Activated T-helper 17 cell treated with anti-CD3 and anti-CD28 coated beads, Interleukin-2, amount 50 U/mL, for 72 hours (primary cell): ENCODE results near the gene FUS. TPM values are rescaled to one million over a fixed set of nuclear protein-coding genes. Genes with fewer than 3 reads are reported as not detected.
A peak's percentile ranks its signal among the peaks of the same experiment; 100 is the strongest.
"Not testable (repeated sequence)": the region's sequence is repeated elsewhere in the genome, so short reads cannot be mapped to it uniquely, and the experiment has no call there.

Source experiments
- ATAC-seq: fragments of 150-1000 bp; cut with Tn5 transposase; replicated peaks from 2 replicates; pipeline ENCODE4 v1.10.0; 2021; ENCODE audit warnings: mild to moderate bottlenecking, moderate library complexity
- H3K27ac Mint-ChIP-seq: one replicate; pipeline ENCODE4 v1.8.0; 2022; ENCODE audit warnings: mixed read lengths
- H3K27me3 Mint-ChIP-seq: one replicate; pipeline ENCODE4 v1.8.0; 2022; ENCODE audit warnings: mixed read lengths
- H3K36me3 Mint-ChIP-seq: one replicate; pipeline ENCODE4 v1.8.0; 2022; ENCODE audit warnings: low read depth, mild to moderate bottlenecking, mixed read lengths
- H3K4me1 Mint-ChIP-seq: one replicate; pipeline ENCODE4 v1.8.0; 2022; ENCODE audit warnings: mixed read lengths
- H3K4me3 Mint-ChIP-seq: one replicate; pipeline ENCODE4 v1.8.0; 2022; ENCODE audit warnings: mild to moderate bottlenecking, mixed read lengths
- H3K9me3 Mint-ChIP-seq: one replicate; pipeline ENCODE4 v1.8.0; 2022; ENCODE audit warnings: mixed read lengths
- total RNA-seq, 2 donors: library from RNA; stranded (reverse); gene quantifications; one replicate each; pipeline ENCODE4 v1.2.3, GENCODE V29; 2022

FUS gene
- total RNA-seq, result 100 to 1,000 TPM; 425 to 686 TPM

DNA sequence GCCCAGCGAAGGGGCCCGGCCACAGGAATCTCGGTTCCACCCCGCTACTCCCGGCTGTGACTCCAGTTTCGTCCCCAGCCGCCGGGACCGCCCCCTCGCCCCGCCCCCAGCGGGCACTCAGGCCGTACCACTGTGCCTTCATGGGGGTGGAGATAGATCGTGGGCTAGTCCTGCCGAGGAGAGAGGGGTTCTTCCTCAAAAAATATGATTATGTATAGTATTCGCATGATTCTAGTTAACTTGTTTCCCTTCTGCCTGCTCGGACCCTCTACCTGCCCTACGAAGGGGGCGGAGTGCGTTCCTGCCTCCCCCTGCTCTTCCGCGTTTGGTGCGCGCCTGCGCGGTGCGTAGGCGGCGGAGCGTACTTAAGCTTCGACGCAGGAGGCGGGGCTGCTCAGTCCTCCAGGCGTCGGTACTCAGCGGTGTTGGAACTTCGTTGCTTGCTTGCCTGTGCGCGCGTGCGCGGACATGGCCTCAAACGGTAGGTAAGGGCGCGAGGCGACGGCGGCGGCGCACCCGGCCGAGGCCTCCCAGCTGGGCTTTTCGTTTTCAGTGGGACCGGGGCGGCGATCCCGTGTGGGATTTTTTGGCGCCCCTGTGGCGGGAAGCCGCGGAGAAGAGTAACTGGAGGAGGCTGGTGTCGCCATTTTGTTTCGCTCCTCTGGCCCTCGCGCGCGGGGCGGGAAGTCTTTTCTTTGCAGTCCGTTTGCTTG is at the start of gene FUS:
Gene FUS, plus strand, starts transcription at position 393 of the 713 bp plus-strand sequence. Its CDS starts 76 bp downstream, at position 469.
- H3K36me3 Mint-ChIP-seq, result peaks cover 58% of the 10 kb centered on the region
- peak within 1 kb of the TSS; percentile 100 for H3K27ac Mint-ChIP-seq
- H3K4me1 Mint-ChIP-seq, result peaks cover 36% of the 10 kb centered on the region
- H3K9me3 Mint-ChIP-seq, result no peaks in the 10 kb centered on the region
- H3K27me3 Mint-ChIP-seq, result no peaks in the 10 kb centered on the region
- ATAC-seq, result peak; percentile 69
- peak within 1 kb of the TSS; percentile 99 for H3K4me3 Mint-ChIP-seq

DNA sequence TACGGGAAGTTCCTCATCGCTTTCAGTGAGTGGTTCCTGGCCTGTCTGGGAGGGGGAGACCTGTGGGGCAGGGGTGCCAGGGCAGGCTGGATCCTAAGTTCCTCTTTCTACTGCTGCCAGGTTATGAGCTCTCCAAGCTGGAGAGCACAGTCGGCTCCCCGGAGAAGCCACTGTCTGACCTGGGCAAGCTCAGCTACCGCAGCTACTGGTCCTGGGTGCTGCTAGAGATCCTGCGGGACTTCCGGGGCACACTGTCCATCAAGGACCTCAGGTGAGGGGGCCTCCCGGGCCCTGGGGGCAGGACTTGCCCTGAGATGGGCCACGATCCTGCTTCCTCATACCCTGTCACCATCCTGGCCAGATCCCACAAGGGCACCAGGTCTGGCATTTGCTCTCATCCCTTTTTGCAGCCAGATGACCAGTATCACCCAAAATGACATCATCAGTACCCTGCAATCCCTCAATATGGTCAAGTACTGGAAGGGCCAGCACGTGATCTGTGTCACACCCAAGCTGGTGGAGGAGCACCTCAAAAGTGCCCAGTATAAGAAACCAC is 49.5 kb upstream of the FUS start:
- no peaks in the 10 kb centered on the region for H3K9me3 Mint-ChIP-seq
- no peak overlapping the region for H3K4me3 Mint-ChIP-seq
- peaks cover 32% of the 10 kb centered on the region for H3K36me3 Mint-ChIP-seq
- no peaks in the 10 kb centered on the region for H3K27me3 Mint-ChIP-seq
- no peak overlapping the region for H3K27ac Mint-ChIP-seq
- H3K4me1 Mint-ChIP-seq, result peaks cover 7% of the 10 kb centered on the region
- ATAC-seq, result no peak

DNA sequence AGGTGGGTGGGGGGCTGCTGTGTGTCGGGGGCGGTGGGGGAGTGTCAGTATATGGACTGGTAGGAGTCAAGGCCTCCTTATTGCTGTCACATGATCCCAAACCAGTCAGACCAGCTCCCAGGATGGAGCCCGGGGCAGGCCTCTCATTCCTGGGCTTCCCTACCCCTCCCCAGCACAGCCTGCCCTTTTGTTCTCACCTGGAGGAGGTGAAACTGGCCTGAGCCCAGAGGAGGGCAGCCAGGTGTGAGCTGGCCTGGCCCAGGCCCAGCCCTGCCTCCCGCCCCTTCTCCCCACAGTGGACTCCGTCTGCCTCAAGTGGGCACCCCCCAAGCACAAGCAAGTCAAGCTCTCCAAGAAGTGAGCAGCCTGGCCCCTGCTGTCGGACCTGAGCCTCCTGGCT is 49.0 kb upstream of the FUS start:
- no peak overlapping the region for H3K27ac Mint-ChIP-seq

DNA sequence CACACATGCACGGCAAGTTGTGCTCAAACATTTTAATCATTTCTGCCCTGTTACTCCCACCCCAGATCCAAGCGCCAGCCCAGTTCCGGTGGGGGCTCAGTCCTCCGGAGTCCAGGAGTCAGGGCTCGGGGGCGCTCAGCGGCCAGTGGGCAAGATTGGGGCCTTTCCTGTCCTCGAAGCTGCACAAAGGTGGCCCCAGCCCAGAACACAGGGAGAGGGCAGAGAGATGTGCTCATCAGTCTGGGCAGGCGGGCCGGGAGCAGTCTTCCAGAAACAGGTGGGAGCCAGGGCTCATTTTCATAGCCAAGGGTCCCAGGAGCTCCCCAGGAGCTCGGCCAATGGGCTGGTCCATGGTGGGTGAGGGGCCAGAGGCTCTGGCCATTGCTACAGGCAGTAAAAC is 48.5 kb upstream of the FUS start:
- Mint-ChIP-seq H3K27me3 (no peaks in the 10 kb centered on the region), H3K4me3 (no peak overlapping the region), H3K27ac (no peak overlapping the region), H3K4me1 (no peaks in the 10 kb centered on the region), H3K9me3 (no peaks in the 10 kb centered on the region), H3K36me3 (peaks cover 23% of the 10 kb centered on the region)
- no peak for ATAC-seq

More for the DNA sequence above, 49.0 kb upstream of the FUS start:
- Mint-ChIP-seq H3K4me1 (peaks cover 5% of the 10 kb centered on the region), H3K9me3 (no peaks in the 10 kb centered on the region), H3K4me3 (no peak overlapping the region), H3K27me3 (no peaks in the 10 kb centered on the region), H3K36me3 (peaks cover 28% of the 10 kb centered on the region)
- no peak for ATAC-seq

DNA sequence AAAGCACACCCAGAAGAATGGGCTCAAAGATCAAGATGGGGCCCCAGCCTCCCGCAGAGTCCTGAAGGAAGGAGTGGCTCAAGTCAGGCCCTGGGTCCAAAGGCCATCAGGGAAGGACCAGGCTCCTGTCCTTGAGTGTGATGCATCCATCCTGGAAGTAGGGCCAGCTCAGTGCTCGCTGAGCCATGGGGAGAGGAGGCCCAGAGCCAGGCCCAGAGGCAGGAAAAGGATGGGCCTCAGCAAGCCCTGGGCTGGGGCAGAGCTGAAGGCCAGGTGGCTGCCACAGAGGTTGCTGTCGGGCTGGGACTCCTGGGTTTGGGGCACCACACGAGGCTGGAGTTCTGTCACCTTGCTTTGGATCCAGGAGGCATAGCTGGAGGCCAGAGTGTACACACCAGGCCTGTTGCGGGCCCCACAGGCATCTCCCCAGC is 48.1 kb upstream of the FUS start:
- Mint-ChIP-seq H3K9me3 (no peaks in the 10 kb centered on the region), H3K27me3 (no peaks in the 10 kb centered on the region), H3K36me3 (peaks cover 22% of the 10 kb centered on the region), H3K4me3 (no peak overlapping the region), H3K4me1 (no peaks in the 10 kb centered on the region), H3K27ac (no peak overlapping the region)
- no peak for ATAC-seq

DNA sequence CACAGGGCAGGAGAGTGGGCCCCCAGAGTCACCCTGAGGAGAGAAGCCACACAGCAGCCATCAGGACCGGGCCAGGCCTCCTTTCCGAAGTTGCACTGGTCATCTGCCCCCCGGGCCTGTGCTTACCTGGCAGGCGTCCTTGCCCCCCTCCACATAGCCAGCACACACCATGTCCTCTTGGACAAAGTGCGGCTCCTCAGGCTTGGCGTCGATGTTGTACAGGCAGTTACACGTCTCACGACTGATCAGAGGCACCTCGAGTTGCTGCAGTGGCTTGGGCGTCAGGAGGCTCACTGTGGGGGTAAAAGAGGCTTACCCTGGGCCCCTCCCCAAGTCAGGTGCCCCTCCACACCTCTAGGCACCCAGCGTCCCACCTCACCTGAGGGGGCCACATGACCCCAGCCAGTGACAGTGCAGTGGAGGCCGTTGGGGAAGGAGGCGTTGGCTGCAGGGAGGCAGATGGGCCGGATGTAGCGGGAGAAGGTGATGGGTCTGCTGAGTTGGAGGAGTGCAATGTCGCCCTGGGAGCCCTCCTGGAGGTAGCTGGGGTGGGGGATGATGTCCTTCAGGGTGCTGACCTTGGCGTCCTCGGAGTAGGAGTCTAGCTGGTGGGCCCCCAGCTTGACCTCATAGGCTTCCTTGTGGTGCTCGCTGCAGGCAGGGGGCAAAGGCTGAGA is 47.5 kb upstream of the FUS start:
- no peak for ATAC-seq
- Mint-ChIP-seq H3K9me3 (no peaks in the 10 kb centered on the region), H3K4me3 (no peak overlapping the region), H3K4me1 (no peaks in the 10 kb centered on the region), H3K27me3 (no peaks in the 10 kb centered on the region), H3K27ac (no peak overlapping the region), H3K36me3 (peaks cover 19% of the 10 kb centered on the region)

DNA sequence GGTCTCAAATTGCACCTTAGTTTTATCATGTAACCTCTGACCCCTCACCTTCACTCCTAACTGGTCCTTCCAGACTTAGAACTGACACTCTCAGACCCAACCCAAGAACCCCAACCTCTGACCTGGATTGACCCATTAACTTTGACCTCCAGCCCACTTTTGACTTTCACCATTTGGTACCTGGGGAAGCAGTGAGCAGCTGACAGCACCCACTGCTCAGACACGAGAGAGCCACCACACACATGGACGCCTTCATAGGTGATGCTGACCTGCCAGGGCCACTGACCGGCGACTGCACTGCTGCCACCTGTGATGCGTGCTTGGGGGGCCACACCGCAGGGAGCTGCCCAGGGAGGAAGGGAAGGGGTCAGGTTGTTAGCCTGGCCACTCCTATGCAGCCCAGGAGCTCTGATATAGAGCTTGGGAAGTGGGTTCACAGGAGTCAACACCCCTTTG is 46.9 kb upstream of the FUS start:
- ATAC-seq, result no peak
- H3K9me3 Mint-ChIP-seq, result no peaks in the 10 kb centered on the region
- peaks cover 13% of the 10 kb centered on the region for H3K36me3 Mint-ChIP-seq
- H3K27me3 Mint-ChIP-seq, result no peaks in the 10 kb centered on the region
- peak overlapping the region; percentile 18 for H3K27ac Mint-ChIP-seq
- H3K4me3 Mint-ChIP-seq, result no peak overlapping the region
- peaks cover under 1% of the 10 kb centered on the region for H3K4me1 Mint-ChIP-seq

DNA sequence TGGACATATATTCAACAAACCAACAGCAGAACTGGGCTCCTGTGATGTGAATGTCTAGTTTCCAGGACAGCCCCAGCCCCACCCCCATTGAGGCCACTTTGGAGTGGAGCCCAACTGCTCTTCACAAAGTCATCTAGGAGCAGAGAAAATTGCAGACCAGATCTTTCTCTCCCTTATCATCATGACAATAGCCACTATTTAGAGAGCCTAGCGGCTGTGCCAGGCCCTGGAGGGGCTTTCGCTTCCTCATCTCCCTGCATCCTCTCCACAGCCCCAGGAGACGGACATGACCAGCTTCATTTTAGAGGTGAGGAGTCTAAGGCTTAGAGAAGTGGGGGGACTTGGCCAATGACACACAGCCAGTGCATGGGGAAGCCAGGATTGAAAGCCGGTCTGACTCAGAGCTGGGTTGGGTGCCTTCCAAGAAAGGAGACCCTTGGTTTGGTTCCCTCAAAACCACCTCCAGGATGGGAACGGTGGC is 45.8 kb upstream of the FUS start:
- Mint-ChIP-seq H3K36me3 (peaks cover 13% of the 10 kb centered on the region), H3K4me3 (no peak overlapping the region), H3K27me3 (no peaks in the 10 kb centered on the region), H3K9me3 (no peaks in the 10 kb centered on the region), H3K27ac (peak overlapping the region; percentile 18), H3K4me1 (peaks cover 3% of the 10 kb centered on the region)
- no peak for ATAC-seq

DNA sequence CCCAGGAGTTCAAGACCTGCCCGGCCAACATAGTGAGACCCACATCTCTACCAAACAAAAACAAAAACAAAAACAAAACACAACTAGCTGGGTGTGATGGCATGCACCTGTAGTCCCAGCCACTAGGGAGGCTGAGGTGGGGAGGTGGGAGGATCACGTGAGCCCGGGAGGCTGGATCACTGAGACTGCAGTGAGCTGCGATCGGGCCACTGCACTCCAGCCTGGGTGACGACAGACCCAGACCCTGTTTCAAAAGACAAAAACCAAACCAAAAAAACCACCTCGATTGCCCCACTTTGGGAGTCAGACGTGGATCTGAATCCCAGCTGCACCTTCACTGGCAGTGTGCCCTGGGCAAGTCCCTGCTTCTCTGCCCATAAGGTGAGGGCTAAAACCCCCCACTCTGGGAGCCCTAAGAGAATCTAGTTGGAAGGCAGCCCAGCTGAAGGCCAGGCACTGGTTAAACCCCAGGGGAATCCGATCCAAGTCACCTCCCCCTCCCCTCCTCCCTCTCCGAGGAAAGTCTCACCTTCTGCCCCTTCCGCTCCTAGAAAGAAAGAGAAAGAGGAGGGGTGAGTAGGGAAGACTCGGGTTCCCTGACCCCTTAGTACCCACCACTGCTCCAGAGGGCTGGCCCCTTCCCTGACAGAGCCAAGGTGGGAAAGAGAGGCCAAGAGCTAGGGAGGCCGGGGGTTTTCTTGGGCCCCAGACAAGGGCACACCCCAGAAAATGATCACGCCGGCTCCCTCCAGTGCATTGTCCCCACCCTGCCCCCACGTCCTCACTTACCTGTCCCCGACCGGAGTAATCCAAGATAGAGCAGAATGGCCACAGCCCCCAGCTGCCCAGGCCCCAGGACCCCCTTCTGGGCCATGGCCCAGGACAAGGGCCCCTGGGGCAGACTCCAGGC is 45.1 kb upstream of the FUS start:
- H3K4me3 Mint-ChIP-seq, result no peak overlapping the region
- H3K9me3 Mint-ChIP-seq, result no peaks in the 10 kb centered on the region
- peaks cover 3% of the 10 kb centered on the region for H3K4me1 Mint-ChIP-seq
- H3K36me3 Mint-ChIP-seq, result peaks cover 13% of the 10 kb centered on the region
- no peaks in the 10 kb centered on the region for H3K27me3 Mint-ChIP-seq
- no peak for ATAC-seq
- no peak overlapping the region for H3K27ac Mint-ChIP-seq

DNA sequence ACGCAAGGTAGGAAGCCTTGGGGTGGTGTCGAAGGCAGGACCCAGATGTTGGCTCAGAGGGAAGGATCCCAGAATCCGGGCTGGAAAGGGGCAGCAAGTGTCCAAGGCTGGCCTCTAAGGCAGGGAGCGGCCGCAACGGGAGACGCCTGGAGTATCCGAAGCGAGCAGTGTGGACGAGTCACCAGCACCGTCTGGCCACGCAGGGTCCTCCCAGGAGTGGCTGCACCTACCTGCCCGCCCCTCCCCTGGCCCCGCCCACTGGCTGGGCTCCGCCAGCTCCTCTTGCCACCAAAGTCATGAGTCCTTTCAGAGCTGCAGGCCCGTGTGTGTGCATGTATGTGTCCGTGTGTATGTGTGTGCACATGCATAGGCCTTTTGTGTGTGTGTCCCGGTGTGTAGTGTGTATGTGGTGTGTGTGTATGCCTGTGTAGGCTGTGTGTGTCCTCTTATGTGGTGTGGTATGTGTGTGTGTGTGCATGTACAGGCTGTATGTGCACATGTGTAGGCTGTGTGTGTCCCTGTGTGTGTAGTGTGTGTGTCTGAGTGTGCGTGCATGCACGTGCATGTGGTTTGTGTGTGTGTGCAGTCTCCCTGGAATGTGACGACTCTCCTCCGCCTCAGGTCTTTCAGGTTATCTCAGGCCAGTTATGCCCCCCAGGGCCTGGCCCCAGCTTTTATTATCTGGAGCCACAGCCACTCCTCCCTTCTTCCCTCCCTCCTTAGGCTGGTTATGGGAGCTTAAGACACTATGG is 44.2 kb upstream of the FUS start, which contains the start of gene PRSS8:
Gene PRSS8, minus strand, starts transcription at position 193 of the 752 bp plus-strand sequence. CDS start 229 bp downstream, outside the sequence.
- H3K4me3 Mint-ChIP-seq, result no peak within 1 kb of the TSS
- no peaks in the 10 kb centered on the region for H3K9me3 Mint-ChIP-seq
- H3K27me3 Mint-ChIP-seq, result no peaks in the 10 kb centered on the region
- no peak for ATAC-seq
- H3K4me1 Mint-ChIP-seq, result peaks cover 3% of the 10 kb centered on the region
- H3K36me3 Mint-ChIP-seq, result peaks cover 8% of the 10 kb centered on the region
- no peak within 1 kb of the TSS for H3K27ac Mint-ChIP-seq

DNA sequence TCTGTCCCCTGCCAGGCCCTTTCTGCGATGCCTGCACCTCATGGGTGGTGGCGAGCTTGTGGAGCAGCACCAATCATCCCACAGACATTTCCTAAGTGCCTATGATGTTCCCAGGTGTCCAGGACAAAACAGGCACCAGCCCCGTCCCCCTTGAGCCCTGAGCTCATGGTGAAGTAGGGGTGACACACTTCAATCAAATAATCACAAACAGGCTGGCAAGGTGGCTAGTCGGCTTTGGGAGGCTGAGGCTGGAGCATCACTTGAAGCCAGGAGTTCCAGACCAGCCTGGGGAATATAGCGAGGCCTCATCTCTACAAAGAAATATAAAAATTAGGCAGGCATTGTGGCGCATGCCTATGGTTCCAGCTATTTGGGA is 43.7 kb upstream of the FUS start:
- no peak overlapping the region for H3K27ac Mint-ChIP-seq
- no peak for ATAC-seq
- peaks cover 3% of the 10 kb centered on the region for H3K36me3 Mint-ChIP-seq
- H3K27me3 Mint-ChIP-seq, result no peaks in the 10 kb centered on the region
- no peaks in the 10 kb centered on the region for H3K9me3 Mint-ChIP-seq
- H3K4me1 Mint-ChIP-seq, result peaks cover 3% of the 10 kb centered on the region
- H3K4me3 Mint-ChIP-seq, result no peak overlapping the region

DNA sequence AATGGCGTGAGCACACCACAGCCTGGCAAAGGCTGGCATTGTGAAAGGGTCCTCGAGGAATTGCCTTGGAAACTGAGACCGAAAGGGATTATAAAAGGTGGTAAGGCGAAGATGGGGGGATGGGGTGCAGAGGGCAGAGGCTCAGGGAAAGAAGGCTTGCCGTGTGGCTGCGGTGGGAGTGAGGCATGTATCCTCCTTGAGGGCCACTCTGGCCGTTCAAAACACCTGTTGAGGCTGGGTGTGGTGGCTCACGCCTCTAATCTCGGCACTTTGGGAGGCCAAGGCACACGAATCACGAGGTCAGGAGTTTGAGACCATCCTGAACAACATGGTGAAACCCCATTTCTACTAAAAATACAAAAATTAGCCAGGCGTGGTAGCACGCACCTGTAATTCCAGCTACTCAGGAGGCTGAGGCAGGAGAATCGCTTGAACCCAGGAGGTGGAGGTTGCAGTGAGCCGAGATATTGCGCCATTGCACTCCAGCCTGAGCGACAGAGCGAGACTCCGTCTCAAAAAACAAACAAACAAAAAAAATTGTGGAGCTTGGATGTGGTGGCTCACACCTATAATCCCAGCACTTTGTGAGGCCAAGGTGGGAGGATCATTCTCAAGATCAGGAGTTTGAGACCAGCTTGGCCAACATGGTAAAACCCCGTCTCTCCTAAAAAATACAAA is 43.0 kb upstream of the FUS start:
- H3K27ac Mint-ChIP-seq, ATAC-seq, H3K36me3 Mint-ChIP-seq, H3K4me3 Mint-ChIP-seq, H3K4me1 Mint-ChIP-seq, H3K9me3 Mint-ChIP-seq, H3K27me3 Mint-ChIP-seq: not testable (repeated sequence)
